HG02973 (cell line): Measurements from ENCODE around the gene CYSLTR2.

Source experiments
- ATAC-seq: cut with Tn5 transposase; IDR thresholded peaks from one replicate; pipeline ENCODE4 v1.9.1; 2021; ENCODE audit warnings: moderate library complexity; ENCODE audit not compliant: unreplicated experiment

The CYSLTR2 gene

GRCh38 chr13:48733739-48734335, 80.1 kb downstream of the CYSLTR2 start:
- no peak for ATAC-seq

- no peak for ATAC-seq
These were observed 81.8 kb downstream of the CYSLTR2 start for GRCh38 chr13:48735571-48735970.

- no peak for ATAC-seq
These were observed 84.0 kb downstream of the CYSLTR2 start for GRCh38 chr13:48737689-48738088.

GRCh38 chr13:48738311-48738710, 84.6 kb downstream of the CYSLTR2 start:
- no peak for ATAC-seq

GRCh38 chr13:48739386-48739964, 85.7 kb downstream of the CYSLTR2 start:
- ATAC-seq = no peak

- no peak for ATAC-seq
These were observed 87.6 kb downstream of the CYSLTR2 start for GRCh38 chr13:48741377-48741776.

GRCh38 chr13:48746821-48747220, 93.1 kb downstream of the CYSLTR2 start:
- ATAC-seq = no peak

GRCh38 chr13:48748681-48749080, 95.0 kb downstream of the CYSLTR2 start:
- no peak for ATAC-seq

GRCh38 chr13:48749144-48749543, 95.4 kb downstream of the CYSLTR2 start:
- ATAC-seq = no peak

- peak; percentile 97 for ATAC-seq
These were observed 96.2 kb downstream of the CYSLTR2 start for GRCh38 chr13:48749699-48750473.

- no peak for ATAC-seq
These were observed 97.1 kb downstream of the CYSLTR2 start for GRCh38 chr13:48750588-48751383.

- no peak for ATAC-seq
These were observed 106.9 kb downstream of the CYSLTR2 start for GRCh38 chr13:48760626-48761025.
